GM19023 (cell line): Measurements from ENCODE around the gene ADH7.
A peak's percentile ranks its signal among the peaks of the same experiment; 100 is the strongest.

Experiments
- ATAC-seq: cut with Tn5 transposase; IDR thresholded peaks from one replicate; pipeline ENCODE4 v1.9.1; 2021; ENCODE audit warnings: mild to moderate bottlenecking, moderate library complexity; ENCODE audit not compliant: unreplicated experiment

The ADH7 gene

GRCh38 chr4:99435154-99435553, at the start of gene ADH7:
ADH7 (minus strand) TSS chr4:99435342; CDS start chr4:99435233, 109 bp downstream.
- no peak for ATAC-seq

- ATAC-seq: no peak
Observed at GRCh38 chr4:99483636-99484035, 48.5 kb upstream of the ADH7 start.

- no peak for ATAC-seq
Observed at GRCh38 chr4:99473131-99473530, 38.0 kb upstream of the ADH7 start.

- no peak for ATAC-seq
Observed at GRCh38 chr4:99471896-99472295, 36.8 kb upstream of the ADH7 start.

GRCh38 chr4:99471349-99471748, 36.2 kb upstream of the ADH7 start:
- no peak for ATAC-seq

GRCh38 chr4:99468889-99469288, 33.7 kb upstream of the ADH7 start:
- ATAC-seq: no peak

- ATAC-seq: no peak
Observed at GRCh38 chr4:99467887-99468286, 32.7 kb upstream of the ADH7 start.

GRCh38 chr4:99463566-99463965, 28.4 kb upstream of the ADH7 start:
- no peak for ATAC-seq

- ATAC-seq: peak; percentile 93
Observed at GRCh38 chr4:99462875-99463464, 27.8 kb upstream of the ADH7 start.

GRCh38 chr4:99461623-99462401, 26.7 kb upstream of the ADH7 start:
- ATAC-seq: no peak

- no peak for ATAC-seq
Observed at GRCh38 chr4:99459546-99460042, 24.5 kb upstream of the ADH7 start.

- no peak for ATAC-seq
Observed at GRCh38 chr4:99458911-99459447, 23.8 kb upstream of the ADH7 start.

- ATAC-seq: no peak
Observed at GRCh38 chr4:99457676-99458075, 22.5 kb upstream of the ADH7 start.

- ATAC-seq: no peak
Observed at GRCh38 chr4:99457270-99457669, 22.1 kb upstream of the ADH7 start.

GRCh38 chr4:99447513-99447912, 12.4 kb upstream of the ADH7 start:
- ATAC-seq: peak; percentile 8

GRCh38 chr4:99447079-99447478, 11.9 kb upstream of the ADH7 start:
- peak; percentile 80 for ATAC-seq

GRCh38 chr4:99438405-99438780, 3.3 kb upstream of the ADH7 start:
- no peak for ATAC-seq

- ATAC-seq: no peak
Observed at GRCh38 chr4:99437723-99438404, 2.7 kb upstream of the ADH7 start.

- no peak for ATAC-seq
Observed at GRCh38 chr4:99436976-99437722, 2.0 kb upstream of the ADH7 start.

- no peak for ATAC-seq
Observed at GRCh38 chr4:99436462-99436861, 1.3 kb upstream of the ADH7 start.

- ATAC-seq: no peak
Observed at GRCh38 chr4:99430106-99430505, 5.0 kb downstream of the ADH7 start.
